Stimulated activated CD4-positive, alpha-beta T cell treated with anti-CD3 and anti-CD28 coated beads, Interleukin-12 subunit alpha, Interleukin-12 subunit beta, amount 100 ng/mL, for 48 hours (primary cell): Measurements from ENCODE around the gene KDM5B.
"Not testable (repeated sequence)": the region's sequence is repeated elsewhere in the genome, so short reads cannot be mapped to it uniquely, and the experiment has no call there.

Experiments
- DNase-seq, 3 donors: peaks; one replicate each; pipeline ENCODE4 v3.0.0-alpha.2; 2020; ENCODE audit warnings: low read depth in 2 of 3, low spot score in 1 of 3

KDM5B gene

DNA sequence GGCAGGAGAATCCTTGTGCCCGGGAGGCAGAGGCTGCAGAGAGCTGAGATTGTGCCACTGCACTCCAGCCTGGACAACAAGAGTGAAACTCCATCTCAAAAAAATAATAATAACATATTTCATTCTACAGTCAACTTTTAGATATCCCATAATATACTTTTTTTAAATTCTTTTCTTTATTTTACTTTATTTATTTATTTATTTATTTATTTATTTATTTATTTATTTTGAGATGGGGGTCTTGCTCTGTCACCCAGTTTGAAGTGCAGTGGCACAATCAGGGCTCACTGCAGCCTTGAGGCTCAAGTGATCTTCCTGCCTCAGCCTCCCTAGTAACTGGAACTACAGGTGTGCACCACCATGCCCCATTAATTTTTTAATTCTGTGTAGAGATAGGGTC is 94.0 kb downstream of the KDM5B start:
- DNase-seq: not testable (repeated sequence)

GRCh38 chr1:202713110-202713509 is 95.1 kb downstream of the KDM5B start:
- DNase-seq: no peak

DNA sequence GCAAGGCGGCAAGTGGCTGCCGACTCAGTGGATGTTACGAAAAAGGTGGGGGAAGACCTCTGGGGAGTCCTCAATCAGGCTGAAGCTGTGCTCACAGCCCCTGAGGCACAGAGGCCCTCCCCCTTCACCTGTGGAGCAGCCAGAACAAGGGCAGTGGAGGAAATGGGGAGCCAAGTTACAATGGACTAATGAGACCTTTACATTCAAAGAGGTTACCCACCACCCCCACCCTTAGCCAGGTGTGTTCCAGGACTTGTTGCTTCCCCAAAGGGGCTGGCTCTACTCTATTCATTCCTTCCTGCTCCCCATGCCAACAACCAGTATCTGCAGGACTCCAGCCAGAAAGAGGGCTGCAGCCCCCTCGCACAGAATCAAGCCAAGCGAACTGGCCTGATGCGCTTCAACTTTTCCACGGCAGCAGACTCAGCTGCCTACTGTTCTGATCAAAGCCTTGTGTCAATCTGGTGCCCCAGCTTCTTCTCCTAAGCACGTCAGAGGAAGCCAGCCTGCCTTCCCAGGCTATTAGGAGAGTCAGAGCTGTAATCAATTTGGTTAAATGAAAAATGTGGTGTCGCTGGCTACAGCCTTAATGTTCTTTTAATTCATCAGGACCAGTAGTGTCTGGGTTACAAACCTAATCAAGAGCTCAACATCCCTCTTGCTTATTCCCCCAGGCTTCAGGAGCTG is 96.1 kb downstream of the KDM5B start:
- no peak for DNase-seq

DNA sequence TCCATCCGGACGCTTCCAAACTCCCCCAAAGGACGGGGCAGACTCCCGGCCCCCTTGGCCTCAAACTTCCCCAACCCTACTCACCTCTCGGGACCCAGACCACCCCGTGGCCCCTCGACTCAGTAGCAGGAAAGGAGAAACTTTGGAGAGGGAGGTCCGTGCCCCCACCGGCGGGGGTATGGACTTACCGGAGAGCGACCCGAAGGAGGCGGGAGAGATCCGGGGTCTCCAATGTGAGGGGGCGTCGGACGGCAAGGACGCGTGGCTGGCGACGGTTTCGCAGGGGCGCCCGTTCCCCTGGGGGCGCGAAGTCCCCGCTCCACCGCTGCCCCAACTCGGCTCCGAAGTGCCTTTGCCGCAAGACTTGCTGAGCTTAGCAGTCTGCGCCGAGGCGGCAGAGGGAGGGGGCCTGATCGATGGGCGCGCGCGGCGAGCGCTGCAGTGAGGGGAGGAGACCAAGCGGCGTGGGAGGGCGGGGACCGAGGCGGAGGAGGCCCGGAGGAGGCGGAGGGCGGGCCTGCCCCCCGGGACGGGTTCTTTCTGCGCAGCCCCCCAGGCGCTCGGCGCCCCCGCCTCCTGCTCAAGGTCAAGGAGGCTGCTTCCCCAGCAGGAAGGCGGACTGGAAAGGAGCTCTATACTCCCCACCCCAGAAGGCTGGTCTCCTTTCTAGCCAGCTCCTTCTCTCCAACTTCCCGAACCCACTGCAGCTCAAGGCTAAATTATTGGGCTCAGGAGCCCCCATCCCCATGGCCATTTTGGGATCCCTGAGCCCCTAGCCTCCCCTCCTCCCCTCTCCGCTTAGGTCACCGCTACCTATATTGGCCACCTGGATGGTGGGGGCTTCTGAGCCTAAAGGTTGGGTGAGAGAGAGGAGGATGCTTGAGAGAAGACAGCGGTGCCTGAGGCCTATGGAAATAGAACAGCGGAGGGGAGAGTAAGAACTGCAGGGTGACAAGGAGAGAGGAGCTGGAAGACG is 97.9 kb downstream of the KDM5B start, which contains the start of gene SYT2:
SYT2 (minus strand) TSS at position 385 of the 976 bp plus-strand sequence. CDS start 104,682 bp downstream, outside the sequence.
- peak in 1 of 3 donors; percentile 12 for DNase-seq

- DNase-seq: no peak
Observed at GRCh38 chr1:202709276-202710041, 98.8 kb downstream of the KDM5B start.

- no peak for DNase-seq
Observed at GRCh38 chr1:202708456-202709275, 99.6 kb downstream of the KDM5B start.

DNA sequence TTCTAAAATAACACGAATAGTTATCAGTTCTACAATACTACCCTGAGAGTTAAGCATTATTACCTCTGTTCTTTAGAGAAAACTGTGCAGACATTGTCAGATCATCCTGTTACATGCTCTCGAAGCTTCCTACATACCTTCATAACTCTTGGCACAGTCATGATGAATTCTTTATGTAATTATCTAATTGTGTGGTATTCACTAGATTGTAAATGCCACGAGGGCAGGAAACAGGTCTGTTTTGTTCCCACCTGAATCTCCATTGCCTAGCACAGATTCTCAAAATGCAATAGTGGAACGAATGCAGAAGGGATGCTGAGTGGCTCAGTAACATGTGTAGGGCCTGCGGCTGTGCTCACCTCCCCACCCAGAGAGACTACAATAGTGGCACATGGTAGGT is 101.4 kb downstream of the KDM5B start:
- no peak for DNase-seq

DNA sequence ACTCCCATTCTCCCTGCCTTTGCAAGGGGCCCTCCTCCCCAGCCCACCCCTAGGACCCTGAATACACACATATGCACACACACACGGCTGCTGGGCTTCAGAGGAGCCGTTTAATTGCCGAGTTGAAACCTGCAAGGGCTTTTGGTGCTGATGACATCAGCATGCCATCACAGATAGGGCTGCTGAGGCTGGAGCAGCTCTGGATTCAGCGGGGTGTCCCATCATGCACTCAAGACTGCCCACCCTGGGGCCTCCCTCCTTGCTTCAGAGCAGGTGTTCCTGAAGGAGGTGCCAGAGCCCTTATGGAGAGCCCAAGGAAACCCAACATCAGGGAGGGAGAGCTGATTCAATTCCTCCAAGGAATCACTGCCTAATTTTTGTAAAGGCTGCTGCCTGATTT is 103.6 kb downstream of the KDM5B start:
- DNase-seq: no peak

- no peak for DNase-seq
Observed at GRCh38 chr1:202703191-202703590, 105.0 kb downstream of the KDM5B start.

GRCh38 chr1:202702088-202702487 is 106.1 kb downstream of the KDM5B start:
- no peak for DNase-seq

DNA sequence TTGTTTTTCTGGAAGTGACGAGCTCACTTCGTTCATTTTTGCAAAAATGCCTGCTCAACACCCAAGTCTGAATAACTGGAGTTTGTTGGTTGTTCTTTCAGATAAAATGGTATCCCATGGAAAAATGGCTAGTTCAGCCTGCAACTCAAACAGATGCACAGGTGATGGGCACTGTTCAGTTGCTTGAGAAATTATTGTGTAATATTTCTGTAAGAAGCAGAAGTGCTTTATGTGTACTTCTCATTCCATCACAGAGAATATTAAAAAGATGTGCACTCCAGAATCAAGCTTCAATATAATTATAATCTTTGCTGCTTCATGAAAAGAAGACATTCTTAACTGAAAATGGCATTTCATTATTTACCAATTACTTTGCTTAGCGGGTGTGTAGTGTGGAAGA is 107.0 kb downstream of the KDM5B start:
- no peak for DNase-seq

- DNase-seq: no peak
Observed at GRCh38 chr1:202700061-202700460, 108.2 kb downstream of the KDM5B start.

DNA sequence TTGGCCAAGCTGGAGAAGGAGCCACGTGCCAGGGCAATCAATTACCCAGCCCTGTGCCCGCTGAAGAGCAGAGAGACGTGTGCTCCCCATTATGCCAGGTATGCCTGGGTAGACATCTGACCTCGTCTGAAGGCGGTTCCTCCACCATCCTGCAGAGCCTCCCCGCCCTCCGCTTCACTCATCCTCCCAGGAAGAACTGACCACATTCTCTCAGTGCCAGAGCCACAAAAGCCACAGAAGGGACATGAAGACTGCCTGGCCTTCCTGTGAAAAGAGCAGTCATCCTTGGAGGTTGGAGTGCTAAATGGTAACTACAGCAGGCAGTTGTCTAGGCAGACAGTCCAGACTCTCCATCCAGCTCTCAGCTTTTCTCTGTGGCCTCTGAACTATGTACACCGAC is 109.9 kb downstream of the KDM5B start:
- no peak for DNase-seq

- no peak for DNase-seq
Observed at GRCh38 chr1:202697038-202697437, 111.2 kb downstream of the KDM5B start.

DNA sequence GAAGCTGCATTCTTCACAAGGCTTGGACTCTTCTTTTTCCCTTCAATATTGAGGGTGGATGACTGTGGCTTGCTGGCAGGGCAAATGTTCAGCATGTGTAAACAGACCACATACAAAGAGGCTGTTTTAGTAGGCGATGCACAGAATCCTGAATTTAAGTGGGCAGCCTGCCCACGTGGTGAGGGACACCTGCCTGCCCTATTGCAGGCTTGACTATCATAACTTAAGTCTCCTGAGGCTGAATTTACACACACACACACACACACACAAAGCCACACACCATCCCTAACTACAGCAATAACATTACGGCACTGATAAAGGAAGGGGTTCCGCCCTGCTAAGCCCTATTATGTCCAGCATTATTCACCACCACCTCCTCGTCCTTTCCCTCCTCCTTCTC is 113.9 kb downstream of the KDM5B start:
- no peak for DNase-seq

DNA sequence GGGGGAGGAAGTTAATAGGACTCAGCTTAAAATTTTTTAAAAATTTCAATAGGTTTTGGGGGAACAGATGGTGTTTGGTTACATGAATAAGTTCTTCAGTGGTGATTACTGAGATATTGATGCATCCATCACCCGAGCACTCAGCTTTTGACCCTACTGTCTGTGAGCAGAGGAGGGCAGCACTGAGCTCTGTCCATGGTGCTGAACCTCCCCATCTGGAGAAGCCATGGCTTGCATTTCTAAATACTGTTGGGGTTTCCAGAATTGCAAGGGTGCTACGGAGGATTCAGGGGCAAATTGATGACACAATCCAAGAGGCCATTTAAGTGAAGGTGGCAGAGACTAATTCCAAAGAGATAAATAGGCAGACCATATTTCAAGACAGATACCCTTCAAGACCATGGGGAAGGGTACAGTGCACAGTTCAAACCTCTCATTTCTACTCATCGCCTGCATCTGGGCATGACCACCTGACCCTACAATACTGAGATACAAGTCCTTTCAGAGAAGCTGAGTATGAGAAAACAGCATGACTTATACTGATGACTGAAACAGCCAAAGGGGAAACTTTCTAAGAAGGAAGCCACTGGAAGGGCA is 115.2 kb downstream of the KDM5B start:
- peak; percentile 32 to 62 (median 50) for DNase-seq

DNA sequence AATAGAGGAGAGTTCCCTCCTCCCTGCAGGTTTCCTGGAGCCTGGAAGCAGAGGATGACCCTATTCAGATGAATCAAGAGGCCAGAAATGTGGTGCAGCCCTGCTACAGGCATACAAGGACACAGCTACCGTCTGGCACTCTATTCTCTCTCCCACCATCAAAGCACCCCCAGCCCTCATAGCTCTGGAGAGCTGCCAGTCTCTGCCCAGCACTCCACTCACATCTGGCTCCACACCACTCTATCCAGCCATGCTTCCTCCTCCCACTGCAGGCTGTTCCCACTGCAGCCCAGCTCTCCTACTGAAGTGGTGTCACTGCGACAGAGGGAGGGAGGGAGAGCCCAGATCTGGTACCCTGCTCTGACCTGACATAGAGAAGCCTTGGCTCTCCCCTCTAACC is 116.4 kb downstream of the KDM5B start:
- no peak for DNase-seq

- no peak for DNase-seq
Observed at GRCh38 chr1:202689493-202690342, 118.5 kb downstream of the KDM5B start.

DNA sequence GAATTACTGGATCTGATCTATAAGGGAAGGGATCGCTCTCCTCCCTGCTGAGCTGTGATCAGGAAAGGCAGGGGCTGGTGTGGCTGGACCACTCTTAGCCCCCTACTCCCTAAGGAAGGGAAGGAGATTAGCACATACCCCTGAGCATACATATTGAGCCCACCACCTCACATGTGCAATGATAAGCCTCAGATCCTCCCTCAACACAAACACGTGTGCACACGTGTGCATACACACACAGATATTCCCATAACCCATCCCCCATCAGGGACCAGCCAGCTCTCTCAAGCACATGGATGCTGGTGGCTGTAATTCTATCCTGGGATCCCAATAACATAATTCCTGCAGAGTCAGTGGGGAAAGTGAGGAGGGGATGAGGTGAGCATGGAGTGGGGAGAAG is 119.1 kb downstream of the KDM5B start:
- DNase-seq: no peak
